GM12878 (cell line): ENCODE data around the gene TYW1B.
"Not testable (repeated sequence)": the region's sequence is repeated elsewhere in the genome, so short reads cannot be mapped to it uniquely, and the experiment has no call there.

Experiments used
- ATF7 ChIP-seq: fragments of 450-650 bp; IDR thresholded peaks from 2 replicates; pipeline ENCODE4 v1.6.1; 2016; ENCODE audit warnings: low read depth, mild to moderate bottlenecking
- CREB1 ChIP-seq: IDR thresholded peaks from 2 replicates; pipeline ENCODE4 v1.6.1; 2012; ENCODE audit warnings: low read depth, mild to moderate bottlenecking, inconsistent platforms
- CTCF ChIP-seq, 3 experiments: IDR thresholded peaks in 2 of 3; conservative IDR thresholded peaks in 1 of 3; 2 replicates each; pipeline ENCODE4 v1.5.1; 2011; ENCODE audit warnings: low read depth in 3 of 3, low read length in 3 of 3, mild to moderate bottlenecking in 3 of 3, control low read depth in 2 of 3, moderate library complexity in 2 of 3, inconsistent platforms in 1 of 3, mixed read lengths in 1 of 3; ENCODE audit not compliant: control insufficient read depth in 2 of 3, insufficient read depth in 1 of 3; ENCODE audit errors: extremely low read depth in 1 of 3
- NFYA ChIP-seq: IDR thresholded peaks from 2 replicates; pipeline ENCODE4 v1.6.1; 2011; ENCODE audit warnings: low read depth, mild to moderate bottlenecking, low read length, improper control_type of control experiment, borderline replicate concordance
- NR2C2 ChIP-seq: IDR thresholded peaks from 2 replicates; pipeline ENCODE4 v1.6.1; 2011; ENCODE audit warnings: borderline replicate concordance, low read depth; ENCODE audit not compliant: control insufficient read depth, insufficient read length
- POLR2A ChIP-seq: IDR thresholded peaks from 2 replicates; pipeline ENCODE4 v1.6.1; 2011; ENCODE audit warnings: low read depth, mild to moderate bottlenecking, low read length
- POLR2AphosphoS2 ChIP-seq: IDR thresholded peaks from 2 replicates; pipeline ENCODE4 v1.6.1; 2011; ENCODE audit warnings: low read depth, mild to moderate bottlenecking, low read length, improper control_type of control experiment, moderate library complexity
- POLR2AphosphoS5 ChIP-seq: IDR thresholded peaks from 2 replicates; pipeline ENCODE4 v1.6.1; 2011; ENCODE audit warnings: mild to moderate bottlenecking, low read length, inconsistent platforms
- STAT3 ChIP-seq: IDR thresholded peaks from 2 replicates; pipeline ENCODE4 v1.6.1; 2011; ENCODE audit warnings: low read depth, low read length, improper control_type of control experiment
- ZZZ3 ChIP-seq: IDR thresholded peaks from 2 replicates; pipeline ENCODE4 v1.6.1; 2011; ENCODE audit warnings: low read depth; ENCODE audit not compliant: control insufficient read depth, insufficient read length

GRCh38 chr7:72536038-72536437 lies 292.0 kb downstream of the TYW1B start:
- not testable (repeated sequence) for TF ChIP-seq NR2C2; CTCF (IDR thresholded peaks at IDR 0.05 in 2 of 3, conservative IDR thresholded peaks at IDR 0.05 in 1 of 3; ENCODE audit: control insufficient read depth in 2 of 3, extremely low read depth in 1 of 3, insufficient read depth in 1 of 3, low read depth in 3 of 3, low read length in 3 of 3); POLR2AphosphoS2; ATF7; CREB1; POLR2A; STAT3; POLR2AphosphoS5; NFYA; ZZZ3
